Mesenchymal stem cell (in vitro differentiated cells and primary cell): ENCODE results near the gene GLRX2.

Experiments used
- DNase-seq: peaks from one replicate; pipeline ENCODE4 v3.0.0-alpha.2; 2013
- H2AFZ ChIP-seq: one replicate; pipeline ENCODE4 v1.6.1; 2013; ENCODE audit warnings: low read depth, mild to moderate bottlenecking, control low read depth, inconsistent platforms, low read length, moderate library complexity
- H2AK5ac ChIP-seq: 2 replicates; pipeline ENCODE4 v1.6.1; 2013; ENCODE audit warnings: low read length, moderate library complexity, mild to moderate bottlenecking, inconsistent platforms; ENCODE audit not compliant: severe bottlenecking
- H2BK120ac ChIP-seq: one replicate; pipeline ENCODE4 v1.6.1; 2013; ENCODE audit warnings: low read depth, mild to moderate bottlenecking, inconsistent platforms, low read length, moderate library complexity
- H2BK12ac ChIP-seq, 2 experiments: one replicate each; pipeline ENCODE4 v1.6.1; 2013; ENCODE audit warnings: inconsistent platforms in 2 of 2, low read length in 2 of 2, mild to moderate bottlenecking in 2 of 2, moderate library complexity in 2 of 2, control low read depth in 1 of 2
- H2BK15ac ChIP-seq: one replicate; pipeline ENCODE4 v1.6.1; 2013; ENCODE audit warnings: mild to moderate bottlenecking, low read depth, inconsistent platforms; ENCODE audit not compliant: poor library complexity, severe bottlenecking
- H2BK5ac ChIP-seq: 2 replicates; pipeline ENCODE4 v1.6.1; 2013; ENCODE audit warnings: low read depth, mild to moderate bottlenecking, low read length, control low read depth, inconsistent platforms; ENCODE audit not compliant: poor library complexity, severe bottlenecking
- H3K14ac ChIP-seq, 2 experiments: one replicate each; pipeline ENCODE4 v1.6.1; 2013; ENCODE audit warnings: inconsistent platforms in 2 of 2, low read length in 2 of 2, control low read depth in 1 of 2, mild to moderate bottlenecking in 1 of 2, moderate library complexity in 1 of 2
- H3K18ac ChIP-seq, 2 experiments: one replicate each; pipeline ENCODE4 v1.6.1; 2013; ENCODE audit warnings: inconsistent platforms in 2 of 2, low read length in 2 of 2, control low read depth in 1 of 2, low read depth in 1 of 2, mild to moderate bottlenecking in 1 of 2
- H3K23ac ChIP-seq, 2 experiments: one replicate each; pipeline ENCODE4 v1.6.1; 2013; ENCODE audit warnings: inconsistent platforms in 2 of 2, low read length in 2 of 2, mild to moderate bottlenecking in 2 of 2, moderate library complexity in 2 of 2, control low read depth in 1 of 2
- H3K27ac ChIP-seq: 2 replicates; pipeline ENCODE4 v1.5.1; 2013; ENCODE audit warnings: mild to moderate bottlenecking, moderate library complexity, low read length, control low read depth, inconsistent platforms; ENCODE audit not compliant: poor library complexity, severe bottlenecking
- H3K27me3 ChIP-seq, 2 experiments: 2 replicates each; pipeline versions ENCODE4 v1.6.1 to v1.7.0; 2013; ENCODE audit warnings: low read length in 2 of 2, mild to moderate bottlenecking in 2 of 2, moderate library complexity in 2 of 2, control low read depth in 1 of 2, inconsistent platforms in 1 of 2; ENCODE audit not compliant: control insufficient read depth in 1 of 2, insufficient read depth in 1 of 2
- H3K36me3 ChIP-seq, 2 experiments: 2 replicates each; pipeline versions ENCODE4 v1.6.1 to v1.7.0; 2013; ENCODE audit warnings: low read length in 2 of 2, control low read depth in 1 of 2, inconsistent platforms in 1 of 2, low read depth in 1 of 2, mild to moderate bottlenecking in 1 of 2; ENCODE audit not compliant: insufficient read depth in 2 of 2, control insufficient read depth in 1 of 2
- H3K4ac ChIP-seq, 2 experiments: one replicate each; pipeline ENCODE4 v1.6.1; 2013; ENCODE audit warnings: inconsistent platforms in 2 of 2, low read length in 2 of 2, mild to moderate bottlenecking in 2 of 2, moderate library complexity in 2 of 2, control low read depth in 1 of 2, low read depth in 1 of 2
- H3K4me1 ChIP-seq: 2 replicates; pipeline ENCODE4 v1.6.1; 2013; ENCODE audit warnings: low read depth, low read length, control low read depth; ENCODE audit not compliant: control insufficient read depth, insufficient read depth
- H3K4me2 ChIP-seq: 2 replicates; pipeline ENCODE4 v1.6.1; 2013; ENCODE audit warnings: low read length, mild to moderate bottlenecking, inconsistent platforms; ENCODE audit not compliant: poor library complexity, severe bottlenecking
- H3K4me3 ChIP-seq, 2 experiments: 2 replicates each; pipeline versions ENCODE4 v1.5.1 to v1.7.0; 2013; ENCODE audit warnings: low read length in 2 of 2, mild to moderate bottlenecking in 2 of 2, control low read depth in 1 of 2, low read depth in 1 of 2; ENCODE audit not compliant: insufficient read depth in 1 of 2
- H3K79me1 ChIP-seq: replicated peaks from 2 replicates; pipeline ENCODE4 v1.6.1; 2013; ENCODE audit warnings: mild to moderate bottlenecking, control low read depth, low read length, inconsistent platforms; ENCODE audit not compliant: poor library complexity, severe bottlenecking
- H3K9ac ChIP-seq: 2 replicates; pipeline ENCODE4 v1.7.0; 2013; ENCODE audit warnings: mild to moderate bottlenecking, low read length, moderate library complexity
- H3K9me3 ChIP-seq: 2 replicates; pipeline ENCODE4 v1.7.0; 2013; ENCODE audit warnings: mild to moderate bottlenecking, low read length; ENCODE audit not compliant: control insufficient read depth
- H4K8ac ChIP-seq: one replicate; pipeline ENCODE4 v1.6.1; 2013; ENCODE audit warnings: inconsistent platforms, mild to moderate bottlenecking, low read length, moderate library complexity
- H4K91ac ChIP-seq: one replicate; pipeline ENCODE4 v1.6.1; 2013; ENCODE audit warnings: mild to moderate bottlenecking, low read length, inconsistent platforms
- WGBS: methylation state at CpG from one replicate; pipeline ENCODE4 v1.1.7; 2013; ENCODE audit warnings: mixed read lengths; 5-methylcytosine and 5-hydroxymethylcytosine counted together

GLRX2 gene

GRCh38 chr1:193105821-193106177 is 585 bp upstream of the GLRX2 start:
- Histone ChIP-seq H3K27ac (peak overlapping the region; percentile 86), H3K4ac (no peak overlapping the region), H4K91ac (no peak overlapping the region), H2BK5ac (no peak overlapping the region), H2AK5ac (no peak overlapping the region), H2AFZ (peak overlapping the region; percentile 6), H3K36me3 (peaks cover 0 to under 1% of the 10 kb centered on the region in 2 experiments), H3K18ac (no peak overlapping the region), H3K9ac (peak overlapping the region; percentile 97), H3K4me3 (peak overlapping the region in 1 of 2 experiments; percentile 95), H2BK15ac (no peak overlapping the region), H3K79me1 (peaks cover 4% of the 10 kb centered on the region), H3K23ac (no peak overlapping the region), H2BK120ac (no peak overlapping the region), H4K8ac (no peak overlapping the region), H3K14ac (no peak overlapping the region), H3K9me3 (no peaks in the 10 kb centered on the region), H3K4me1 (peaks cover 1% of the 10 kb centered on the region), H2BK12ac (no peak overlapping the region), H3K27me3 (no peaks in the 10 kb centered on the region), H3K4me2 (peak overlapping the region; percentile 58)
- peak; percentile 8 for DNase-seq
- 85% methylated on average over 1 of the region's 4 CpGs for WGBS

- under 1% methylated on average over 24 of the region's 24 CpGs for WGBS
- Histone ChIP-seq H3K4me2 (peak overlapping the region; percentile 86), H3K18ac (peak overlapping the region; percentile 72 to 73), H2BK12ac (peak overlapping the region in 1 of 2 experiments; percentile 71), H2AK5ac (no peak overlapping the region), H3K4ac (peak overlapping the region in 1 of 2 experiments; percentile 73), H3K4me1 (peaks cover 1% of the 10 kb centered on the region), H3K36me3 (peaks cover 6 to 13% of the 10 kb centered on the region in 2 experiments), H3K79me1 (peaks cover 10% of the 10 kb centered on the region), H3K9ac (peak overlapping the region; percentile 97), H3K9me3 (no peaks in the 10 kb centered on the region), H2AFZ (peak overlapping the region; percentile 76), H3K23ac (no peak overlapping the region), H3K14ac (peak overlapping the region in 1 of 2 experiments; percentile 18), H3K27me3 (no peaks in the 10 kb centered on the region), H3K27ac (peak overlapping the region; percentile 90), H4K91ac (no peak overlapping the region), H2BK15ac (no peak overlapping the region), H2BK5ac (no peak overlapping the region), H4K8ac (no peak overlapping the region), H3K4me3 (peak overlapping the region; percentile 66 to 95), H2BK120ac (no peak overlapping the region)
- no peak for DNase-seq
Measured at GRCh38 chr1:193104502-193104906, 710 bp downstream of the GLRX2 start.

- 51% methylated on average over 9 of the region's 9 CpGs for WGBS
- peak overlapping the region in 1 of 2 experiments; percentile 73 for H3K4ac ChIP-seq
- no peaks in the 10 kb centered on the region for H3K27me3 ChIP-seq
- no peak overlapping the region for H2BK12ac ChIP-seq
- H3K79me1 ChIP-seq = peaks cover 12% of the 10 kb centered on the region
- H3K23ac ChIP-seq = no peak overlapping the region
- peak overlapping the region; percentile 80 for H3K27ac ChIP-seq
- H3K9ac ChIP-seq = peak overlapping the region; percentile 97
- peak overlapping the region in 1 of 2 experiments; percentile 18 for H3K14ac ChIP-seq
- H4K8ac ChIP-seq = no peak overlapping the region
- H3K4me2 ChIP-seq = peak overlapping the region; percentile 86
- no peak overlapping the region for H2AK5ac ChIP-seq
- H2AFZ ChIP-seq = peak overlapping the region; percentile 76
- H4K91ac ChIP-seq = no peak overlapping the region
- peak overlapping the region in 1 of 2 experiments; percentile 73 for H3K18ac ChIP-seq
- H3K9me3 ChIP-seq = no peaks in the 10 kb centered on the region
- peaks cover 1% of the 10 kb centered on the region for H3K4me1 ChIP-seq
- H2BK15ac ChIP-seq = no peak overlapping the region
- no peak overlapping the region for H2BK120ac ChIP-seq
- peak; percentile 27 for DNase-seq
- H3K36me3 ChIP-seq = peaks cover 10 to 19% of the 10 kb centered on the region in 2 experiments
- peak overlapping the region; percentile 66 to 95 for H3K4me3 ChIP-seq
- no peak overlapping the region for H2BK5ac ChIP-seq
Measured at GRCh38 chr1:193103759-193104501, 1.3 kb downstream of the GLRX2 start.

GRCh38 chr1:193102662-193103061 is 2.6 kb downstream of the GLRX2 start:
- Histone ChIP-seq H3K9me3 (no peaks in the 10 kb centered on the region), H3K4ac (no peak overlapping the region), H3K4me2 (no peak overlapping the region), H3K4me3 (no peak overlapping the region), H2AFZ (no peak overlapping the region), H2BK12ac (no peak overlapping the region), H3K23ac (no peak overlapping the region), H3K36me3 (peaks cover 10 to 32% of the 10 kb centered on the region in 2 experiments), H2BK120ac (no peak overlapping the region), H3K9ac (peak overlapping the region; percentile 97), H3K4me1 (peaks cover 1% of the 10 kb centered on the region), H3K27me3 (no peaks in the 10 kb centered on the region), H3K27ac (no peak overlapping the region), H2BK5ac (no peak overlapping the region), H2BK15ac (no peak overlapping the region), H4K8ac (no peak overlapping the region), H4K91ac (no peak overlapping the region), H3K18ac (no peak overlapping the region), H3K14ac (no peak overlapping the region), H2AK5ac (no peak overlapping the region), H3K79me1 (peaks cover 15% of the 10 kb centered on the region)
- WGBS = 100% methylated on average over 3 of the region's 5 CpGs
- DNase-seq = no peak
